GM19395 (cell line): ENCODE data around the gene TBC1D24.
"Not testable (repeated sequence)": the region's sequence is repeated elsewhere in the genome, so short reads cannot be mapped to it uniquely, and the experiment has no call there.

Source experiments
- ATAC-seq: cut with Tn5 transposase; IDR thresholded peaks from one replicate; pipeline ENCODE4 v1.9.1; 2021; ENCODE audit warnings: mild to moderate bottlenecking, moderate library complexity; ENCODE audit not compliant: unreplicated experiment

The TBC1D24 gene

DNA sequence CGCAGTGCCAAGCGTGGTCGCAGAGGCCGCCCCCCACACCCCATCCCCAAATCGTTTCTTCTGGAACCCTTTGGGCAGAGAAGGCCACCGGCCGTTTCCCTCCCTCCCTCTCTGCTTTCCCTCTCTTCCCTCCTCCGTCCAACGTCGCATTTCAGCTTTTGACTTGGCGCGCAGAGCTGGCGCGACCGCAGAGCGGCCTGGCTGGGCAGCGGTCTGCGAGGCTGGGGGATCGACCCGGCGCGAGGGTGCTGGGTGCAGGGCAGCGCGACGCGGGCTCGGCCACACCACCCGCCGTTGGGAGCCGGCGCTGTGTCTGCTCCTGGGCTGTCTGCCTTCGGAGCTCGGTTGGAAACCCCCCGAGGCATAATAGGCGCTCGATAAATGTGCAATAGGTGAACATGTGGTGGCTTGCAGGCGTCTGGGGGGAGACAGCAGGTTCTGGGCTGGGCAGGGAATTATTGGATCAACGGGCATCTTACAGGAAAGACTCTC, 6.6 kb upstream of the TBC1D24 start:
- no peak for ATAC-seq

DNA sequence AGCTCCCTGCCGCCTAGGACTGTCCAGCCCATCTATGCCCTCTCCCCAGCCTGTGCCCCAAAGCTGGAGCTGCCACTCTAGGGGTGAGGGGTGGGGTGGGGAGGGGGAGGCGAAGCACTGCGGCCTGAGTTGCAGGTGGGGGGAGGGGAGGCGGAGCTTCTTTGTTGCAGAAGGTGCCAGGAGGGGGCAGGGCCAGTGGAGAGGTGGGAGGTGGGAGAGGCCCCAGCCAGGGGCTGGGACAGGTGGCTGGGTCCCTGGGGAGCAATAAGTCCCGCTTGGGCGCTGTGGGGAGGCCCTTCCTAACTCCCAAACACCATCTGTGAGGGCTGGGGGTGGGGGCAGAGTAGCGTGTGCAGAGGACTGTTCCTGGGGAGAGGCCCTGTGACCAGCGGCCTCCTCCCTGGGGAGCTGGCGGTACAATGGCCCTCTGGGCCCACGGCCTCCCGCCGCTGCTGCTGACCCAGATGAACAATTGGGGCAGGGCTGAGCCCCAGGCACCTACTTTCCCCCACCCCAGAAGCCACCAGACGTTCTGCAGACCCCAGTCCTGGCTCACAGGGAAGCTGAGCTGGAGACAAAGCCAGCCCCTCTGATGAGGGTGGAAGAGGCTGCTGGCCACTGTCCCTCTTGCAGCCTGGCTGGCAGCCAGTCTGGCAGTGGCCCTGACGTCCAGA, 6.1 kb upstream of the TBC1D24 start:
- ATAC-seq: no peak

DNA sequence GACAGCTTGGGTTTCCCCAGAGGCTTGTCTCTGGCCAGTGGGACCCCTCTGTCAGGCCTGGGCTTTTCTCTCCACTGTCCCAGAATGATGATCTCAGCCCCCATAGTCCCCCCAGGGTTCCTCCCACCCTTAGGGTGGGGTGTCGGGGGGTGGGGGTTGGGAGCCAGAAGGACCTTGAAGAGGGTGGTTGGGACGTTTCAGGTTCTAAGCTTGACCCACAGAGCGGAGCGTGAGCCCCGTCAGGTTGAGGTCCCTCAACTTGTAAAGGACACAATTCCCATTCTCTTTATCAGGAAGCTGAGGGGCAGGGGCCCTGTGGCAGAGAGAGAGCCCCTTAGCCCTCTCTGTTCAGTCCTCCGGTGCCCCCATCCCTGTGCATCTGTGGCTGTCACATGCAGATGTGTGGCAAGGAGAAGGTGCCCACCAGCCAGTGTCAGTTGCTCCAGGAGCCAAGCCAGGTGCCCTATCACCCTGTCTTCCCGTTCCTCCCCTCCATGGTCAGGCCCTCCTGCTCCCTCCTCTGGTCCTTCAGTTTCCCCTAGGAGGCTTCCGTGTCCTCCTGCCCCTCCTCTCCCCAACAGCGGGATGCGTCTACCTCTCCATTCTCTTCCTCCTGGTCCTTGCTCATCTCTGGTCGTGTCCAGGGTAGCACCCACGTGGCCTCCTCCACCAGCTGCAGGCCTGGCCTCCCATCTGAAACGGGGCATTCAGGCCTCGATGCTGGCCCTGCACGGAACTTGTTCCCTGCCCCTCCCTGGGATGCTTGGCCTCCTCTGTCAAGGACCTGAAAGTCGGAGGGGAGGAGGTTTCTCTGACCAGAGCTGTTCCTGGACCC, 5.3 kb upstream of the TBC1D24 start:
- ATAC-seq: no peak

DNA sequence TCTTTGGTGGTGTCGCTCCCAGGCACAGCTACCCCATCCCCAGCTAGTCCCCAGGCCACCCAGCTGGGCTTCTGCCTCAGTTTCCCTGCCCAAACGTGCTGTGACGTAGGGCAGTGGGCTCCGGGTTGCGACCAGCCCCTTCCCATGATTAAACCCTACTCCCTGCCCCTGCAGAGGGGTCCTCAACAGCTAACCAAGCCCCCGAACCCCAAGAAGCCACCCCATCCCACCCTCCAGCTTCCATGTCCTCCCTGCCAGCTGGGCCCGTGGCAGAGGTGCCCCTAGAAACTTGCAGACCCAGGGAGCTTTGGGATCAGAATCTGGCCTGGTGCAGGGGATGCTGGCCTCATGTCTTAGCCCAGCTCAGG, 4.7 kb upstream of the TBC1D24 start:
- ATAC-seq: no peak

DNA sequence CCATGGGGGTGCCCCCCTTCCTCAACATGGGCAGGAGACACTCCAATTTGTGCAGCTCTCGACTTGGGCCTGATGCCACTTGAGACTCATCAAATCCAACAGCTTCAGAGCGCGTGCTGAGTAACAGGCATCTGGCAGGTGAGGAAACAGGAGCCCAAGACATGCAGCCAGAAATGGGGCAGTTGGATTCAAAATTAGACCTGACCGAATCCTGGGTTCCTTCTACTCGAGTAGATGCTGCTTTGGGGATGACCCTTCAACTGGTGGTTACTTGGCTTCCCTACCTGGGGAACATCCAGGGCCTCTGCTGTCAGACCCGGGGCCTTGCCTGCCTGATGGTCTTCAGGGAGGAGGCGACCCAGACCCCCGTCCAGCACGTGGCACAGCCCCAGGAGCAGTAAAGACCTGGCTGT, 4.3 kb upstream of the TBC1D24 start:
- no peak for ATAC-seq

DNA sequence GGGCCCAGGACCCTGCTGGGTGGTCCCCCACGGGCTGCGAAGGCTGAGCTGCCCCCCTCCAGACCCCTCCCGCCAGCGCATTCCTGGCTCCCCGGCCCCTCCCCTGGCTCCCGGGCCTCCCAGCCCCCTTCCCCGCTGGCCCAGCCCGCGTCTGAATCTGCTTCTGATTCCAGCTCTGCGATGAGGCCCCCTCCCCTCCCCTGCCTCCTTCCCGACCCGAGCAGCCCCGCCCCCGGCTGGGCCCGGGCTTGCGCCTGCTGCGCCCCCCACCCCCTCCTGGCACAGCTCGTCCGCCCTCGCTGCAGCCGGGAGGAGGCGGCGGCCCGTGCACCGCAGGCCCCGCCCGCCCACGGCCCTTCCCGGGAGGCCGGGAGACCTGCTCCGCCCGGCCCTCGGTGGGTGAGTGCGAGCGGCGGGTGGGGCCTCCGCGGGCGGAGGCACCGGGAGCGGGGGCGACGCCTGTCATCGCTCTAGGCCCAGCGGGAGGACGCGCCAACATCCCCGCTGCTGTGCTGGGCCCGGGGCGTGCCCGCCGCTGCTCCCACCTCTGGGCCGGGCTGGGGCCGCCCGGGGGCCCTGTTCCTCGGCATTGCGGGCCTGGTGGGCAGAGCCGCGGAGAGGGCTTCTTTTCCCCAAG, 3.8 kb upstream of the TBC1D24 start, which contains the start of gene NTN3:
Gene NTN3, plus strand, starts transcription at position 282 of the 637 bp plus-strand sequence. CDS start 405 bp downstream, outside the sequence.
- no peak for ATAC-seq

DNA sequence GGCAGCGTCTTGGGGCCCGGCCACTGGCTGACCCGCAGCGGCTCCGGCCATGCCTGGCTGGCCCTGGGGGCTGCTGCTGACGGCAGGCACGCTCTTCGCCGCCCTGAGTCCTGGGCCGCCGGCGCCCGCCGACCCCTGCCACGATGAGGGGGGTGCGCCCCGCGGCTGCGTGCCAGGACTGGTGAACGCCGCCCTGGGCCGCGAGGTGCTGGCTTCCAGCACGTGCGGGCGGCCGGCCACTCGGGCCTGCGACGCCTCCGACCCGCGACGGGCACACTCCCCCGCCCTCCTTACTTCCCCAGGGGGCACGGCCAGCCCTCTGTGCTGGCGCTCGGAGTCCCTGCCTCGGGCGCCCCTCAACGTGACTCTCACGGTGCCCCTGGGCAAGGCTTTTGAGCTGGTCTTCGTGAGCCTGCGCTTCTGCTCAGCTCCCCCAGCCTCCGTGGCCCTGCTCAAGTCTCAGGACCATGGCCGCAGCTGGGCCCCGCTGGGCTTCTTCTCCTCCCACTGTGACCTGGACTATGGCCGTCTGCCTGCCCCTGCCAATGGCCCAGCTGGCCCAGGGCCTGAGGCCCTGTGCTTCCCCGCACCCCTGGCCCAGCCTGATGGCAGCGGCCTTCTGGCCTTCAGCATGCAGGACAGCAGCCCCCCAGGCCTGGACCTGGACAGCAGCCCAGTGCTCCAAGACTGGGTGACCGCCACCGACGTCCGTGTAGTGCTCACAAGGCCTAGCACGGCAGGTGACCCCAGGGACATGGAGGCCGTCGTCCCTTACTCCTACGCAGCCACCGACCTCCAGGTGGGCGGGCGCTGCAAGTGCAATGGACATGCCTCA, 3.1 kb upstream of the TBC1D24 start:
- no peak for ATAC-seq

DNA sequence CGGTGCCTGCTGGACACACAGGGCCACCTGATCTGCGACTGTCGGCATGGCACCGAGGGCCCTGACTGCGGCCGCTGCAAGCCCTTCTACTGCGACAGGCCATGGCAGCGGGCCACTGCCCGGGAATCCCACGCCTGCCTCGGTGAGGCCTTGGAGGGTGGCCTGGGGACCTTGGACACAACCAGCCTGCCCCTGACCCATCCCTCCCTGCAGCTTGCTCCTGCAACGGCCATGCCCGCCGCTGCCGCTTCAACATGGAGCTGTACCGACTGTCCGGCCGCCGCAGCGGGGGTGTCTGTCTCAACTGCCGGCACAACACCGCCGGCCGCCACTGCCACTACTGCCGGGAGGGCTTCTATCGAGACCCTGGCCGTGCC, 2.5 kb upstream of the TBC1D24 start:
- no peak for ATAC-seq

DNA sequence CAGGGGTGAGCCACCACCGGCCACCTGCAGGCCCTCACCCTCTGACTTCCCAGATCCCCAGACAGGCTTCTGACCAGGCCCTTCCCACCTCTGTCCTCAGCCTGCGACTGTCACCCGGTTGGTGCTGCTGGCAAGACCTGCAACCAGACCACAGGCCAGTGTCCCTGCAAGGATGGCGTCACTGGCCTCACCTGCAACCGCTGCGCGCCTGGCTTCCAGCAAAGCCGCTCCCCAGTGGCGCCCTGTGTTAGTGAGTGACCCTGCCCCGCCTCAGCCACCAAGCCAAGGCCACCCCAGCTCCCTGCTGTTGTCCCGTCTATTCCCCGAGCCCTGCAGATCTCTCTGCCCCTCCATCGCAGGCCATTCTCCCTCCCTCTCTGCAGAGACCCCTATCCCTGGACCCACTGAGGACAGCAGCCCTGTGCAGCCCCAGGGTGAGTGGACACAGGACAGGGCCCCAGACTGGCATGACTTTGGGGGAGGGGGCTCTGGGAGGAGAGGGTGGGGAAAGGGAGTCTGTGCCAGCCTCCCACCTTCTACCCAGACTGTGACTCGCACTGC, 2.0 kb upstream of the TBC1D24 start:
- ATAC-seq: no peak

DNA sequence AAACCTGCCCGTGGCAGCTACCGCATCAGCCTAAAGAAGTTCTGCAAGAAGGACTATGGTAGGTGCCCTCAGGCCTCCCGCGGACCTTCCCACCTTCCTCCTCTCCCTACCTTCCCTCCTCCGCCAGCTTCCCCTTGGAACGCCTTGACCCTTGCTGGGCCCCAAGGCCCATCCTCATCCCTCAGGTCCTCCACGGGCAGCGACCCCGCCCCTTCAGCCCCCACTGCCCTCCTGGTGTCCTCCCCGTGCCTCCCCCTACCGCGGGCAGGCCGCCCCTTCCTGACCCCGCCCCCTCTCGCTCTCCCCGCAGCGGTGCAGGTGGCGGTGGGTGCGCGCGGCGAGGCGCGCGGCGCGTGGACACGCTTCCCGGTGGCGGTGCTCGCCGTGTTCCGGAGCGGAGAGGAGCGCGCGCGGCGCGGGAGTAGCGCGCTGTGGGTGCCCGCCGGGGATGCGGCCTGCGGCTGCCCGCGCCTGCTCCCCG, 1.4 kb upstream of the TBC1D24 start:
- ATAC-seq: no peak

DNA sequence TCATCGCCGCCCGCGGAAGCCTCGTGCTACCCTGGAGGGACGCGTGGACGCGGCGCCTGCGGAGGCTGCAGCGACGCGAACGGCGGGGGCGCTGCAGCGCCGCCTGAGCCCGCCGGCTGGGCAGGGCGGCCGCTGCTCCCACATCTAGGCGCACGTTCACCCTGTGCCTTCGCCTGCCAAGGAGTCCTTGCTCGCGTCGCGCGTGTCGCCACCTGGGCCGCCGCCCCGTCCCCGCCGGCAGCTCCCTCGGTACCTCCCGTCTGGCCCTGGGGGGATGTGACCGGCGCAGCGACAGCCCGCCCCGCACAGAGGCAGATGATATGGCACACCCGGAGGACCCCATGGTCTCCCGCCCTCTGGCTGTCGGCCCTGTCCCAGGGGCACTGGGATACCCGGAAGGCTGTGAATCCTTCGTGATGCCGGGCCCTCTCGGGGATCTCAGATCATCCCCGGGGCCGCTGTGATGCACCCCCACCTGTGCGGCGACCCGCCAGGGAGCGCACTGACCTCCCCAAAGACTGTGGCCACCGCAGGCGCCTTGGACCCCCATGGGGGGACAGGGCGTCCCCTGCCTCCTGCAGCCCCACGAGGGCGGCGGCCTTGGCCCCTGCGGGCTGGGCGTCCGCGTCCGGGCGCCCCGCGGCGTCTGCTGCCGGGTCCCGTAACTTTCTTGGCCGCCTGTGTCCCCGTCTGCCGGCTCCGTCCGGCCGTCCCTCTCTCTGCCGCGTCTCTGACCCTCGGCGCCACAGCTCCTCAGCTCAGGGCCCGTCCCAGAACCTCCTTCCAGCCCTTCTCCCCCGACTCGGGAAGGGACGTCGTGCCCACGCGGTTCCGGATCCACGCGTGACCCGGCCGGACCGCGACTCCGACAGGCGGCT, 689 bp upstream of the TBC1D24 start:
- ATAC-seq: peak; percentile 5

DNA sequence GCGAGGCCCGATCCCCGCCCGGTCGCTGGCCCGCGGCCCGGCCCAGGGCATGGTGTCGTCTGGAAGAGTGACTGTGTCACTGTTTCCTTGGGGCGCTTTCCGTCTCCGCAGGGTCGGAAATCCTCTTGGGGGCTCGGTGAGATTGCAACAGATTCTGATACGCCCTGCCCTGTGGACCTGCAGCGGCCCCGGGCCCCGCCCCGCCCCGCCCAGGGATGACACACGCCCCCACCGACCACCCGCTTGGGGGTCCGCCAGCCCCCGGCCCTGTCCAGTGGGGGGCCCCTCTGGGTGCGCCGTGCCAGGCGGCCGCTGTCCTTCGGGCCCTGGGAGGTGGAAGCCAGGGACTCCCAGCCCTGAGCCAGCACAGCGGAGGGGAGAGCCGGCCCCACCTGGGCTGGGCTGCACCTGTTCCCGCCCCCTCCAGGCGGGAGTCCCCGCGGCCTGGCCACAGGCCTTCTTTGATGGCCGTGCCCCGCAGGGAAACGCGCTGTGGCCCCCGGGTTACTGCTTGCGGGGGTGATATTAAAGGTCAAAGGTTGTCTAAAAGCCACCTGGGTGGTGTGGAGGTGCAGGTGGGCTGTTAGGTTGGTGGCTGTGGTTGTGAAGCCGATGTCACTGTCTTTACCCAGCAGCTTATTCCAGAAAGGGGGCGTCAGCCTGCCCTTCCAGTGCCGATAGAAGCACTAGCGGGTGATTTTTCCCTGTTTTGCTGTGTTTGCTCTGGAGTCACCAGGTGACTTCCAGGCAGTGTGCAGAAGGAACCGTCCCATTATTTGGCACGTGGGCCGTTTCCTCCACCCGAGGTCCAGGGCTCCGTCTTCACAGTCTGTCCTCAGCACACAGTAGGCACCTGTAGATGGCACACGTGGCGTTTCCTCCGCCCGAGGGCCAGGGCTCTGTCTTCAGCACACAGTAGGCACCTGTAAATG, 752 bp downstream of the TBC1D24 start:
- ATAC-seq: peak; percentile 14

DNA sequence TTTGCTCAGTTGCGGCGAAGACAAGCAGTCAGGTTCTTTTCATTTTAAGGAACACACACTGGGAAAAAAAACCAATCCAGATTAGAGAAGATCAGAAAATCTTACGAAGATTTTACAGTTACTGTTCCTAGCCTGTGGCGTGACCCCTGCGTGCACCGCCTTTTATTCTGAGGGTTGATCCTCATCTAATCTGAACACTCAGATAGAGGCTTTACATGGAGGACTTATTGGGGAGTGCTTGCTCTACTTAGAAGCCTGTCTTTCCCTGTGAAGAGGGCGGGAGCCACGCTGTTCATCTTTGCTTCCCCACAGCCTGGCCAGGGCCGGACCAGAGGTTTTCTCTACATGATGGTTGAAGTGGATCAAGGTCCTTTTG, 1.4 kb downstream of the TBC1D24 start:
- no peak for ATAC-seq

DNA sequence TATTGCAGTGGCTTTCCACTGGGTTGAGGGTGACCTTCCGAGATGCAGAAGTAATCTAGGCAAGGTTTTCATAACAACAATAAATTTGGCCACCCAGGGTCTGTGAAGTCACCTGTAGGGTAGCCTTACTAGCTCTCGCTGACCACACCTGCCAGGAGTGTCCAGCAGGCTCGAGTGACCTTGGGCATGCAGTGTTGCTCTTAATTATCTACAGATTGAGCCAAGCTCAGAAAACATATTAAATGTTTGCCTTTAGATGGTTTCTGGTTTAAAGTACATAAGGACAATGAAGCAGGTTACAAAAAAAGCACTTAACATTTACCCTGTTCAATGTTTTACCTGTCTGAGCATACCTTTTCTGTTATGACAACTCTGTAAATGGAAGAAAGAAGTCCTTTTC, 1.8 kb downstream of the TBC1D24 start:
- ATAC-seq: no peak

DNA sequence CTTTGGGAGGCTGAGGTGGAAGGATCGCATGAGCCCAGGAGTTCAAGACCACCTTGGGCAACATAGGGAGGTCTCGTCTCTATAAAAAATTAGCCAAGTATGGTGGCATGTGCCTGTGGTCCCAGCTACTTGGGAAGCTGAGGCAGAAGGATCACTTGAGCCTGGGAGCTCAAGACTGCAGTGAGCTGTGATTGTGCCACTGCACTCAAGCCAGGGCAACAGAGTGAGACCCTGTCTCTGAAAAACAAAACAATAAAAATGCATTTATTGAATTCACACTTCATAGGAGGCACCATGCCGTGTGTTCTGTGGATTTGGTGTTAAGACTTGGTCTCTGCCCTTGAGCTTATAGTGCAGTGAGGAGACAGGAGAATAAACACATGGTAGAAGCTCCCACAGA, 2.4 kb downstream of the TBC1D24 start:
- no peak for ATAC-seq

DNA sequence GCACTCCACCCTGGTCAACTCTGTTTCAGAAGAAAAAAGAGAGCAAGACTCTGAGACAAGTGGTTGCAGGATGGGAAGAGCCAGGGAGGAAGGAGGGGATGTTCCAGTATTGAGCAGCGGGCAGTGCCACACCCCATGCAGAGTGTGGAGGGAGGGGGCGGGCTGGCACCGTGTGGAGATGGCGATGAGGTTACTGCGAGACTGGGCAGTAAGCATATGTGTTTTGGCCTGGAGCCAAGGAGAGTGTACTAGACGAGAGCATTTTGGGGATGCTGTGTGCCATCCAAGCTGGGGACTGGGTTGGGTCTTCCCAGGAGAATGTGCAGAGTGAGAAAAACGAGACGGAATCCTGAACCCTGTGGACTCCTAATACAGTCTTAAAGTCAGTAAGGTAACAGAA, 3.4 kb downstream of the TBC1D24 start:
- no peak for ATAC-seq

DNA sequence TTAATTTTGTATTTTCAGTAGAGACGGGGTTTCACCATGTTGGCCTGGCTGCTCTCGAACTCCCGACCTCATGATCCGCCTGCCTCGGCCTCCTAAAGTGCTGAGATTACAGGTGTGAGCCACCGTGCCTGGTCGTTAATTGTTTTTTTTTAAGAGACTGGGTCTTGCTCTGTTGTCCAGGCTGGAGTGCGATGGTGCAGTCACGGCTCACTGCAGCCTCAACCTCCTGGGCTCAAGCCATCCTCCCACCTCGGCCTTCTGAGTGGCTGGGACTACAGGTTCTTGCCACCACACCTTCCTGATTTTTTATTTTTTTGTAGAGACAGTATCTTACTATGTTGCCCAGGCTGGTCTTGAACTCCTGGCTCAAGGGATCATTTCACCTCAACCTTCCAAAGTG, 5.1 kb downstream of the TBC1D24 start:
- ATAC-seq: not testable (repeated sequence)

DNA sequence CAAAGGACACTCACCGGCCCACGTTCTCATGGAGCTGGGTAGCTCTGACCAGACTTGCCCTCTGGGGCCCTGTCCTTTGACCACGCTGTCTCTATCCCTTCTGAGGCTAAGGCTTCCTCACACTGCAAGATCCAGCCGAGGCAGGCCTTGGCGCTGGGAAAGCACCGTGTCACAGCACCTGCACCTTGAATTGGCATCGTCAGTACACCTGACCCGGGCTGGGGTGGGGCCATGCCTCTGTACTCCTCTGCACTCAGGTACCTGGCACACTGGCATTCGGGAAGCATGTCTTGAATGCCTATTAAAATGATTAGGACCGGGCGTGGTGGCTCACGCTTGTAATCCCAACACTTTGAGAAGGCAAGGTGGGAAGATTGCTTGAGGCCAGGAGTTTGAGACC, 6.0 kb downstream of the TBC1D24 start:
- no peak for ATAC-seq
